GM18909 (cell line): ENCODE data around the gene RMI2.
"Not testable (repeated sequence)": the region's sequence is repeated elsewhere in the genome, so short reads cannot be mapped to it uniquely, and the experiment has no call there.

Experiments
- ATAC-seq: cut with Tn5 transposase; IDR thresholded peaks from one replicate; pipeline ENCODE4 v1.9.1; 2021; ENCODE audit warnings: mild to moderate bottlenecking; ENCODE audit not compliant: unreplicated experiment, poor library complexity

RMI2 gene

GRCh38 chr16:11350921-11351335 lies 5.7 kb downstream of the RMI2 start:
- ATAC-seq = no peak

GRCh38 chr16:11353158-11353557 lies 7.9 kb downstream of the RMI2 start:
- ATAC-seq = no peak

GRCh38 chr16:11354407-11354732 lies 9.1 kb downstream of the RMI2 start:
- ATAC-seq = peak; percentile 37

DNA sequence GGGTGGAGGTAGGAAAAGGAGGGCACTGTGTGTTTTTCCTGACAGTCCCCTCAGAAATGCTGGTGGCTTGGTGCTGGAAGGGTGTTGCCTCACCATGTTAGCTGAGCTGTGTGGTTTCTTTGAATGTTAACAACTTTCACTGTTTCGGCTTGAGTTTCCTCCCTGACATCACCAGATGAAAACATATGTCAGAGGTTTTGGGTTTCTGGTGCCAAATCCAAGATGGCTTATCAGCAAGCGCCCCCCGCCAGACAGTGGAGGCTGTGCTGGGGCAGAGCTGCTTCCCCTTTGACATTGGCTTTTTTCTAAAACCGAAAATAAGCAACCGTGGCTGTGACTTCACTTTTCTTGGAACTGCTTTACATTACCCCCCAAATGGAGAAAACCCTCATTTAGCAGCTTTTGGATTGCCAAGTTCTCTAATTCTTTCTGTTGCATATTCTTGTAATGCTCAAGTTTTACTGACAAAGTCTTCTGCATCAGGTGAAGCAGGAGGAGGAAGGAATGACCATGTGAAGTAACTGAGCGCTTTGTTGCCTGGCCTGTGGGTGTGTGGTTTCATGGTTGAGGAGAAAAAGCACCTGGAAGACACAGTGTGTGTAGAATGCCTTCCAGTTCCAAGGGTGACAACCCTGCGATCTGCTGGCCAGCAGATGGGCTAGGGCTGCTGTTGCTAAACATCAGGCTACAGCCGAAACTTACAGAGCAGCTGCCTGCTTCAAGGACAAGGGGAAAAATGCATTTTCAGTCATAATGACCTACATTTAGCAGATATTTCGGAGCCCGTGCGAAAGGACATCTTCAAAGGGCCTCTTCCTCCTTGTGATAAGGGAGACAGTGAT lies 9.7 kb downstream of the RMI2 start:
- peak; percentile 75 for ATAC-seq

DNA sequence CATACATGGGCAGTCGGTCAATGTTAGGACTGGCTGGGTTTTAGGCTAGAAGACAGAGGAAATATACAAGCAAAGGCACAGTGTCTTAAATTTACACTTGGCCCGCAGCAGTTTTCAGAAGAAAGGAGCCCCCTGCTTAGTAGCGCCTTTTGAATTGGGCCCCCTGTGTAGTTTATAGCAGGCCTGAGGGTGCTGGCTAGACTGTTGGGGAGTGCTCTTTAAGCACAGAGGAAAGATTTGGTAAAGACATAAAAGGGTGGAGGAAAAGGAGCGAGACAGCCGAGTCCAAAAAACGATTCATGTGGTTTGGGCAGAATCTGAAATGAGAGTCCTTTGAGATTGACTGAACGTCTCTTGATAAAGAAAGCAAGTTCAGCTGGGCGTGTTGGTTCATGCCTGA lies 10.6 kb downstream of the RMI2 start:
- no peak for ATAC-seq

DNA sequence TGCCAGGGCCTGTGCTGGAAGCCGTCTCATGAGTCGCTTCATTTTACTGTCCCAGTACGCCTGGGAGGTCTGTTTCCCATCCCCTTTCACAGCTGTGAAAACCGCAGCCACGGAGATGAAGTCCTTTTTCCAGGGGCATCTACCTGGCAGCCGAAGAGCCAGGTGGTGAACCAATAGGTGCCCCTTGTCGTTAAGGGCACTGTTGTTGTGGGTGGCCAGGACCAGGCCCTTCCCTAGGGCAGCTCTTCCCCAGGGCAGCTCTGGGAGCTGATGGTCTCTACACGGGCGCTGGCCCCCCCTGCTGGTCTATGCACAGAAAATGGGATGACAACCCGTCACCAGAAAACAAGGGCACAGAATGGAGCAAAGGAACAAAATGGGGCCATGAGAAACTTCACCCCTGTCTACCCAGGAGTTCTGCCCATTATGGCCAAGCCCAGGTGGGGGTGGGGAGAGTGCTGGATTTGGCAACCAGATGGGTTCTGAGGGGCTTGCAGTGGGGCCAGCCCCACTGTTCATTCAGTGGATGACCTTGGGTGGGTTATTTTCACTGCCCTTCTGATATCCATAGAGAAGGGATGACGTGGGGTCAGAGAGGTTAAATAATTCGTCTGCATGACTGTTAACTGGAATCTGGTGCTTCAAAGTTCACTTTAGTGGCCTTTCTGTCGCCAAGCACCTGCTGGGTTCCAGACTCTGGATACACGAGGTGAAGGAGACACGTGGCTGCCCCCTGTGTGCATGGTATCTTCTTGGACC lies 11.5 kb downstream of the RMI2 start:
- no peak for ATAC-seq

DNA sequence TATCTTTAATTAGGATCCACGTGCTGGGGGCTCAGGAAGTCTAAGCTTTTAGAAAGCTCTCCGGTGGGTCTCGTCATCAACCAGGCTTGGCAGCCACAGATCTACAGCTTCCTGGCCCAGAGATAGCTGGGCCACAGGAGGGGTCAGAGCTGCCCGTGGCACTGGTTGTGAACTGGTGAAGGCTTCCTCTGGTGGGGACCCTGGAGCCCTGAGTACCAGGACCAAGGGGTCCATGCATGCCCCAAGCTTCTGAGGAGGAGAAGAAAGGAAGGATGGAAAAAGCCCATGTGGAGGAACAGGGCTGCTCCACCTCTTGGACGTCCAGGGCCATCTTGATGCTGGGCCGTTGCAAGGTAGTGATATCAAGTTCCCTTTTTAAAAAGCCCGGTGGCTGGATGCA lies 13.3 kb downstream of the RMI2 start:
- ATAC-seq = no peak

GRCh38 chr16:11359370-11359769 lies 14.1 kb downstream of the RMI2 start:
- ATAC-seq = no peak

GRCh38 chr16:11360641-11361373 lies 15.5 kb downstream of the RMI2 start:
- ATAC-seq = no peak

- no peak for ATAC-seq
Measured at GRCh38 chr16:11361701-11362451, 16.6 kb downstream of the RMI2 start.

DNA sequence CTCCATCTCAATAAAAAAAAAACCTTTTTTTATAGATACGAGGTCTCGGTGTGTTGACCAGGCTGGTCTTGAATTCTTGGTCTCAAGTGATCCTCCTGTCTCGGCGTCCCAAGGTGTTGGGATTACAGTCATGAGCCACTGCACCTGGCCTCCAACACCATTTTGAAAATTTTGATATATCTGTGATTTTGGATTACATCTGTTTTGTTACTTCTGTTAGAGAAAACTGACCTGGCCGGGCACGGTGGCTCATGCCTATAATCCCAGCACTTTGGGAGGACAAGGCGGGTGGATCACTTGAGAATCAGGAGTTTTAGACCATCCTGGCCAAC lies 18.6 kb downstream of the RMI2 start:
- no peak for ATAC-seq

DNA sequence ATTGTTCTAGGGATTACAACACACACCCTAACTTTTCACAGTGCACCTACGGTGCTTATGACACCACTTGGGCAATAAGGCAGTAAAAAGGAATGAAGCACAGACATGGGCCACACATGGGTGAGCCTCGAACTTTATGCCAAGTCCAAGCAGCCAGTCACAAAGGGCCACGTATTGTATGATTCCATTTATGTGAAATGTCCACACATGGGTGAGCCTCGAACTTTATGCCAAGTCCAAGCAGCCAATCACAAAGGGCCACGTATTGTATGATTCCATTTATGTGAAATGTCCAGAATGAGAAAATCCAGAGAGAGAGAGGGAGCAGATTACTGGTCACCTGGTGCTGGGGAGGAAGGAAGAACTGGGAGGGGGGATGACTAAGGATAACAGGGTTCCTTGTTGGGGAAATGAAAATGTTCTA lies 22.2 kb downstream of the RMI2 start:
- no peak for ATAC-seq

DNA sequence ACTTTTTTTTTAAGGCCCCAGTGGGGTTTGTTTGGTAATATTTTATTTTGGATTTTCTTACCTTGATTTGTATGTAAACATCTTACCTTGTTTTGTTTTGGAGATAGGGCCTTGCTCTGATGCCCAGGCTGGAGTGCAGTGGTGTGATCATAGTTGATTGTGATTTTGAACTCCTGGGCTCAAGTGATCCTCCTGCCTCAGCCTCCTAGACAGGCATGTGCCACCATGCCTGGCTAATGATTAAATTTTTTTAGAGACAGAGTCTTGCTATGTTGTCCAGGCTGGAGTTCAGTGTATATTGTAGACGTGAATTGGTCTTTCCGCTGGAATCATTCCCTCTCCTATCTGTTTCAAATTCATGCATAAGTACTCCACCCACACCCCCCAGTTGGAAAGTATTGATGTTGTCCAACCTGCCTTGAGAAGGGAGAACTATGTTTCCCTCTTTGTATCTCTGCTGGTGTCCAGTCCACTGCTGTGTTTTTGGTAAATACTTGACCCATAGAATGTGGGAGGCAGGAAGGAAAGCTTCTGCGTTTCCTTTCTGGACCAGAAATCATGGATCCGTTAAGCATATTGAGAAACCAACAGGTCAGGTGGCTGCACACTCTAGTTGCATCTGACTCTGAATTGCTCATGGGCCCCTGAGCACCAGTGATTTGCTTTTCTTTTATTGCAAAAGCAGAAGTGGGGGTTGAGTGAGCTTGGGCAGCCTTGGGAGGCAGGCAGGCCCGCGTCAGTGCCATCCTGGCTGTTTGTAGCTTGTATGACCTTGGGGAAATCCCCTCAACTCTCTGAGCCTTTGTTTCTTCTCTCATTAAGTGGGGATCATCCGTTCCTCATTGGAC lies 25.0 kb downstream of the RMI2 start:
- ATAC-seq = peak; percentile 65

DNA sequence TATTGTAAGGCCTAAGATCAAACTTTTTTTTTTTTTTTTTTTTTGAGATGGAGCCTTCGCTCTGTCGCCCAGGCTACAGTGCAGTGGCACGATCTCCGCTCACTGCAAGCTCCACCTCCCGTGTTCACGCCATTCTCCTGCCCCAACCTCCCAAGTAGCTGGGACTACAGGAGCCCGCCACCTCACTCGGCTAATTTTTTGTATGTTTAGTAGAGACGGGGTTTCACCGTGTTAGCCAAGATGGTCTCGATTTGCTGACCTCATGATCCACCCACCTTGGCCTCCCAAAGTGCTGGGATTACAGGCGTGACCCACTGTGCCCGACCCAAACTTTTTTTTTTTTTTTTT lies 25.6 kb downstream of the RMI2 start:
- not testable (repeated sequence) for ATAC-seq

- ATAC-seq = no peak
Measured at GRCh38 chr16:11372073-11372828, 27.0 kb downstream of the RMI2 start.

DNA sequence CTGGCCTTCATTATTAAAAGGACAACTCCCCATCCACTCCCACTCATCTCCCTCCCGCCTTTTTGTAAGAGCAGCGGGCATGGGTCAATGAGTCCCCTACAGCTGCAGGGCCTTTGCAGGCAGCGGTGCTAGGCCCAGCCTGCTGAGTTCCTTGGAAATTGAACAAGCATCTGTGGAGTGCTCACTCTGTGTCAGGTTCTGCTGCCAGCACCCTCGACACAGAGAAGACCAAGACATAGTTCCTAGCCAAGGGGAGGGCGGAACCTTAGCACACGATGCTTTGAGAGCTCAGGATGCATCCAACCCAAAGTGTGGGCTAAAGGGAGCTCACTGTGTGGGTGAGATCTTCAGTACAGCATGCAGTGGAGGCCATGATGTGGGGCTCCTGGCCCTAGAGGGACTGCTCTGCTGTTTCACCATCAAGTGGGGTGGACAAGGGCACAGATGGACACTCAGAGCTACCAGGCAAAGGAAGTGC lies 27.6 kb downstream of the RMI2 start:
- ATAC-seq = no peak

GRCh38 chr16:11374255-11374654 lies 29.0 kb downstream of the RMI2 start:
- ATAC-seq = no peak

DNA sequence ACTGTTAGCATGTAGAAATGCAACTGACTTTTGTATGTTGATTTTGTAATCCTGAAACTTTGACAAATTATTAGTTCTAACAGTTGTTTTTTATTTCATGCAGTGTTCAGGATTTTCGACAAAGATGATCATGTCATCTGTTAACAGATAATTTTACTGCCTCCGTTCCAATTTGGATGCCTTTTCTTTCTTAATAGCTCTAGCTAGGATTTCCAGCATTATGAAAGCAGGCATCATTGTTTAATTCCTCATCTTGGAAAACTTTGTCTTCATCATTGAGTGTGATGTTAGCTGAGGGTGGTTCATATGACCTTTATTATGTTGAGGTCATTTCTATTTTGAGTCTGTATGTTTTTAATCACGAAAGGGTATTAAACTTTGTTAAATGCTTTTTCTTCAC lies 31.9 kb downstream of the RMI2 start:
- ATAC-seq = no peak

DNA sequence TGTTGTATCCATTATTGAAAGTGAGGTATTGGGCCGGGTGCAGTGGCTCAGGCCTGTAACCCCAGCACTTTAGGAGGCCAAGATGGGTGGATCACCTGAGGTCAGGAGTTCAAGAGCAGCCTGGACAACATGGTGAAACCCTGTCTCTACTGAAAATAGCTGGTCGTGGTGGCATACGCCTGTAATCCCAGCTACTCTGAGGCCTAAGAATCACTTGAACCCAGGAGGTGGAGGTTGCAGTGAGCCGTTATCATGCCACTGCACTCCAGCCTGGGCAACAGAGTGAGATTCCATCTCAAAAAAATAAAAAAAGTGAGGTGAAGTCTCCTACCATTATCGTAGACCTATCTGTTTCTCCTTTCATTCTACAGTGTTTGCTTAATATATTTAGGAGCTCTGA lies 33.7 kb downstream of the RMI2 start:
- not testable (repeated sequence) for ATAC-seq
